GM18870 (cell line): ENCODE data around the gene IL24.
A peak's percentile ranks its signal among the peaks of the same experiment; 100 is the strongest.
"Not testable (repeated sequence)": the region's sequence is repeated elsewhere in the genome, so short reads cannot be mapped to it uniquely, and the experiment has no call there.

Source experiments
- ATAC-seq: cut with Tn5 transposase; IDR thresholded peaks from one replicate; pipeline ENCODE4 v1.9.1; 2021; ENCODE audit warnings: moderate library complexity; ENCODE audit not compliant: unreplicated experiment

IL24 gene

GRCh38 chr1:206923961-206924557 lies 26.8 kb downstream of the IL24 start:
- not testable (repeated sequence) for ATAC-seq

- ATAC-seq = peak; percentile 3
Observed at GRCh38 chr1:206924592-206925105, 27.4 kb downstream of the IL24 start.

- peak; percentile 54 for ATAC-seq
Observed at GRCh38 chr1:206925106-206925736, 28.0 kb downstream of the IL24 start.

GRCh38 chr1:206926286-206926685 lies 29.0 kb downstream of the IL24 start:
- no peak for ATAC-seq

GRCh38 chr1:206929524-206929923 lies 32.3 kb downstream of the IL24 start:
- no peak for ATAC-seq

- peak; percentile 80 for ATAC-seq
Observed at GRCh38 chr1:206930210-206930798, 33.1 kb downstream of the IL24 start.

- ATAC-seq = no peak
Observed at GRCh38 chr1:206931709-206932108, 34.5 kb downstream of the IL24 start.

GRCh38 chr1:206932177-206932576 lies 34.9 kb downstream of the IL24 start:
- ATAC-seq = no peak

GRCh38 chr1:206933333-206933945 lies 36.2 kb downstream of the IL24 start:
- no peak for ATAC-seq

- no peak for ATAC-seq
Observed at GRCh38 chr1:206935491-206936067, 38.3 kb downstream of the IL24 start.

- ATAC-seq = no peak
Observed at GRCh38 chr1:206937425-206937824, 40.2 kb downstream of the IL24 start.

- no peak for ATAC-seq
Observed at GRCh38 chr1:206939131-206939530, 41.9 kb downstream of the IL24 start.

- ATAC-seq = no peak
Observed at GRCh38 chr1:206939841-206940587, 42.8 kb downstream of the IL24 start.

- no peak for ATAC-seq
Observed at GRCh38 chr1:206940588-206940936, 43.3 kb downstream of the IL24 start.

- ATAC-seq = no peak
Observed at GRCh38 chr1:206941766-206942418, 44.6 kb downstream of the IL24 start.

- no peak for ATAC-seq
Observed at GRCh38 chr1:206944703-206945102, 47.5 kb downstream of the IL24 start.

GRCh38 chr1:206945779-206946178 lies 48.5 kb downstream of the IL24 start:
- ATAC-seq = no peak

GRCh38 chr1:206946261-206946660 lies 49.0 kb downstream of the IL24 start, which contains the start of gene PIGR:
TSS of gene PIGR (minus strand) at chr1:206946466. CDS start at chr1:206940531, 5,935 bp downstream.
- ATAC-seq = no peak

- no peak for ATAC-seq
Observed at GRCh38 chr1:206947255-206947654, 50.0 kb downstream of the IL24 start.

- no peak for ATAC-seq
Observed at GRCh38 chr1:206949208-206949607, 52.0 kb downstream of the IL24 start.
